ENCODE data around the gene DNAJC27.

The DNAJC27 gene

DNA sequence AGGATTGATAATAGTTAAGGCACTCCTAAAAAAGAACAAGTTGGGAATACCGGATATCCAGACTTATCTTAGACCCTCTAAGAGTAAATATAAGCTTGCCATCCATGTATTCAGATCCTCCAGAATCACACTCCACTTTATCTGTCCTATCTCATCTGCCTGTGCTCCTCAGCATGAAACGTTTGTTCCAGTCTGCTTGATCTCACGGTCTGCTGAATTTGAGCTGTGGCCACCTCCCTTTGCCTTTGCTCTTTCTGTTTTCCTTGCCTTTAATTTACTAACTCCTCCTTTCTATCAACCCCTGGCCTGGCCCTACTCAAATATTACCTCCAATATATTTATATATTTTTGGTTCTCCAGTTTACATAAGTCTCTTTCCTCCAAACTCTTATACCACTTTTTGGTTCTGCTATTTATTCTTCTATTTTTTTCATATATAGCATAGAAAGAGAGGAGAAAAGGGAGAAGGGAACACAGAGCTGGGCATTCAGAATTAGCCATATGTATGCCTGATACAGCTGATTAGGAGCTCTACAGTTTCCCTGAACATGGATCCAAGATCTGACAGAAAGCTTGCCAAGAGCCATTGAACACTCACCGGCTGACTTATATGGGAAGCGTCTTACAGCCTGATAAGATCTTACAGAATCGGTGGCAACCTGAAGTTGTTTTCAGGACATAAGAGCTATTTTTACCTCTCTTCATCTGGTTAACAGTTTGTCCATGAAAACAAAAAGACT lies 21.8 kb upstream of the DNAJC27 start:
- no peaks in the 10 kb centered on the region for H3K36me3 ChIP-seq (ENCODE audit: insufficient read depth, low read length)
- H3K9me2 ChIP-seq (replicated peaks; ENCODE audit: low read depth, low read length): no peaks in the 10 kb centered on the region
- no peaks in the 10 kb centered on the region for H3K9me3 ChIP-seq (ENCODE audit: insufficient read depth, low read depth, low read length)
- H3K27me3 ChIP-seq (ENCODE audit: insufficient read depth, low read length, poor library complexity, severe bottlenecking): no peaks in the 10 kb centered on the region
- H3K4me2 ChIP-seq (ENCODE audit: low read depth, low read length, poor library complexity, severe bottlenecking): no peak overlapping the region
- H3K4me1 ChIP-seq (ENCODE audit: insufficient read depth, low read length, poor library complexity, severe bottlenecking): no peaks in the 10 kb centered on the region
- TF ChIP-seq, protein P1, sequence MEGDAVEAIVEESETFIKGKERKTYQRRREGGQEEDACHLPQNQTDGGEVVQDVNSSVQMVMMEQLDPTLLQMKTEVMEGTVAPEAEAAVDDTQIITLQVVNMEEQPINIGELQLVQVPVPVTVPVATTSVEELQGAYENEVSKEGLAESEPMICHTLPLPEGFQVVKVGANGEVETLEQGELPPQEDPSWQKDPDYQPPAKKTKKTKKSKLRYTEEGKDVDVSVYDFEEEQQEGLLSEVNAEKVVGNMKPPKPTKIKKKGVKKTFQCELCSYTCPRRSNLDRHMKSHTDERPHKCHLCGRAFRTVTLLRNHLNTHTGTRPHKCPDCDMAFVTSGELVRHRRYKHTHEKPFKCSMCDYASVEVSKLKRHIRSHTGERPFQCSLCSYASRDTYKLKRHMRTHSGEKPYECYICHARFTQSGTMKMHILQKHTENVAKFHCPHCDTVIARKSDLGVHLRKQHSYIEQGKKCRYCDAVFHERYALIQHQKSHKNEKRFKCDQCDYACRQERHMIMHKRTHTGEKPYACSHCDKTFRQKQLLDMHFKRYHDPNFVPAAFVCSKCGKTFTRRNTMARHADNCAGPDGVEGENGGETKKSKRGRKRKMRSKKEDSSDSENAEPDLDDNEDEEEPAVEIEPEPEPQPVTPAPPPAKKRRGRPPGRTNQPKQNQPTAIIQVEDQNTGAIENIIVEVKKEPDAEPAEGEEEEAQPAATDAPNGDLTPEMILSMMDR (conservative IDR thresholded peaks at IDR 0.05; ENCODE audit: low read length): no peak
- no peak for TF ChIP-seq EZH2phosphoT487 (IDR thresholded peaks at IDR 0.05; ENCODE audit: borderline replicate concordance)
- H3K9ac ChIP-seq (ENCODE audit: low read depth, low read length, poor library complexity, severe bottlenecking): no peak overlapping the region
- H4K20me1 ChIP-seq (ENCODE audit: insufficient read depth, low read length, poor library complexity, severe bottlenecking): no peaks in the 10 kb centered on the region
- H3K79me2 ChIP-seq (ENCODE audit: insufficient read depth, low read length): no peaks in the 10 kb centered on the region
- no peak overlapping the region for H3K4me3 ChIP-seq (ENCODE audit: low read length, poor library complexity, severe bottlenecking)
- H2AFZ ChIP-seq (ENCODE audit: low read length): no peak overlapping the region
- H3F3A ChIP-seq (ENCODE audit: low read depth): no peaks in the 10 kb centered on the region

DNA sequence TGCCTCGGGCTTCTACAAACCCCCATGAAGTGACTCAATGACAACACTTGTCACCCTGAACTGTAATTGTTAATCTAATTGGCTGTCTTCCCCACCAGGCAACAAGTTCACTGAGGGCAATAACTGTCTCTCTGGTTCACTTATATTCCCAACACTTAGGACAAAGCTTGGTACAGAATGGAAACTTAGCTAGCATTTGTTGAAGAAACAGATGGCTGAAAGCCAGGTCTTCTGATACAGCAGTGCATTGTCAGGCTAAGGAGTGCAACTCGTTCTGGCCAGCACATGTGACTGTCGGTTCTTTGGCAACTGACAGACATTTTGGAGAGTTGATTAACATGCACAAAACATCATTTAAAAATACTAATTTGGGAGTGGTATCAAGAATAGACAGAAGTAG lies 14.6 kb upstream of the DNAJC27 start:
- Histone ChIP-seq H3K4me3 (ENCODE audit: low read length, poor library complexity, severe bottlenecking) (no peak overlapping the region), H3F3A (ENCODE audit: low read depth) (no peaks in the 10 kb centered on the region)

GRCh38 chr2:24985511-24985910 lies 13.8 kb upstream of the DNAJC27 start:
- no peaks in the 10 kb centered on the region for H3K79me2 ChIP-seq (ENCODE audit: insufficient read depth, low read length)
- no peaks in the 10 kb centered on the region for H3K27me3 ChIP-seq (ENCODE audit: insufficient read depth, low read length, poor library complexity, severe bottlenecking)
- no peaks in the 10 kb centered on the region for H4K20me1 ChIP-seq (ENCODE audit: insufficient read depth, low read length, poor library complexity, severe bottlenecking)
- H3K4me3 ChIP-seq (ENCODE audit: low read length, poor library complexity, severe bottlenecking): no peak overlapping the region
- no peak for TF ChIP-seq EZH2phosphoT487 (IDR thresholded peaks at IDR 0.05; ENCODE audit: borderline replicate concordance)
- TF ChIP-seq, protein P1 (conservative IDR thresholded peaks at IDR 0.05; ENCODE audit: low read length): no peak
- H3K4me1 ChIP-seq (ENCODE audit: insufficient read depth, low read length, poor library complexity, severe bottlenecking): no peaks in the 10 kb centered on the region
- H3K4me2 ChIP-seq (ENCODE audit: low read depth, low read length, poor library complexity, severe bottlenecking): no peak overlapping the region
- no peak overlapping the region for H3K9ac ChIP-seq (ENCODE audit: low read depth, low read length, poor library complexity, severe bottlenecking)
- no peak overlapping the region for H2AFZ ChIP-seq (ENCODE audit: low read length)
- no peaks in the 10 kb centered on the region for H3K9me3 ChIP-seq (ENCODE audit: insufficient read depth, low read depth, low read length)
- H3F3A ChIP-seq (ENCODE audit: low read depth): no peaks in the 10 kb centered on the region
- no peaks in the 10 kb centered on the region for H3K36me3 ChIP-seq (ENCODE audit: insufficient read depth, low read length)
- H3K9me2 ChIP-seq (replicated peaks; ENCODE audit: low read depth, low read length): no peaks in the 10 kb centered on the region

More for the DNA sequence above, 14.6 kb upstream of the DNAJC27 start:
- TF ChIP-seq, protein P1 (conservative IDR thresholded peaks at IDR 0.05; ENCODE audit: low read length): no peak
- no peak for TF ChIP-seq EZH2phosphoT487 (IDR thresholded peaks at IDR 0.05; ENCODE audit: borderline replicate concordance)
- Histone ChIP-seq H3K9ac (ENCODE audit: low read depth, low read length, poor library complexity, severe bottlenecking) (no peak overlapping the region), H3K79me2 (ENCODE audit: insufficient read depth, low read length) (no peaks in the 10 kb centered on the region), H3K36me3 (ENCODE audit: insufficient read depth, low read length) (no peaks in the 10 kb centered on the region), H3K9me2 (replicated peaks; ENCODE audit: low read depth, low read length) (no peaks in the 10 kb centered on the region), H2AFZ (ENCODE audit: low read length) (no peak overlapping the region), H3K4me2 (ENCODE audit: low read depth, low read length, poor library complexity, severe bottlenecking) (no peak overlapping the region), H3K9me3 (ENCODE audit: insufficient read depth, low read depth, low read length) (no peaks in the 10 kb centered on the region), H3K4me1 (ENCODE audit: insufficient read depth, low read length, poor library complexity, severe bottlenecking) (no peaks in the 10 kb centered on the region), H3K27me3 (ENCODE audit: insufficient read depth, low read length, poor library complexity, severe bottlenecking) (no peaks in the 10 kb centered on the region), H4K20me1 (ENCODE audit: insufficient read depth, low read length, poor library complexity, severe bottlenecking) (no peaks in the 10 kb centered on the region)
